Measurements from ENCODE around the gene M6PR.

Gene M6PR

GRCh38 chr12:8985213-8985754 is 35.8 kb upstream of the M6PR start:
- no peaks in the 10 kb centered on the region for H3K27me3 ChIP-seq (ENCODE audit: control insufficient read depth, insufficient read depth, low read length)
- no peak overlapping the region for H3K4me3 ChIP-seq (ENCODE audit: low read depth, low read length)
- no peak overlapping the region for H3K9ac ChIP-seq
- H2AFZ ChIP-seq: no peak overlapping the region
- no peaks in the 10 kb centered on the region for H3K4me1 ChIP-seq
- H3K79me2 ChIP-seq: no peaks in the 10 kb centered on the region
- H3K27ac ChIP-seq: no peak overlapping the region
- H3K9me3 ChIP-seq (ENCODE audit: control insufficient read depth, low read length): no peaks in the 10 kb centered on the region
- no peak overlapping the region for H3K4me2 ChIP-seq (ENCODE audit: low read length)
- no peaks in the 10 kb centered on the region for H3K36me3 ChIP-seq (ENCODE audit: control insufficient read depth, insufficient read depth, low read length)
- TF ChIP-seq CTCF (IDR thresholded peaks at IDR 0.05): no peak

GRCh38 chr12:8980137-8980536 is 30.7 kb upstream of the M6PR start:
- Histone ChIP-seq H3K36me3 (ENCODE audit: control insufficient read depth, insufficient read depth, low read length) (no peaks in the 10 kb centered on the region), H2AFZ (no peak overlapping the region), H3K4me1 (no peaks in the 10 kb centered on the region), H3K9ac (no peak overlapping the region), H3K27me3 (ENCODE audit: control insufficient read depth, insufficient read depth, low read length) (no peaks in the 10 kb centered on the region), H3K4me2 (ENCODE audit: low read length) (no peak overlapping the region), H3K4me3 (ENCODE audit: low read depth, low read length) (no peak overlapping the region), H3K9me3 (ENCODE audit: control insufficient read depth, low read length) (no peaks in the 10 kb centered on the region), H3K27ac (no peak overlapping the region), H3K79me2 (no peaks in the 10 kb centered on the region)
- no peak for TF ChIP-seq CTCF (IDR thresholded peaks at IDR 0.05)

GRCh38 chr12:8970432-8970831 is 21.0 kb upstream of the M6PR start:
- no peaks in the 10 kb centered on the region for H3K79me2 ChIP-seq
- no peaks in the 10 kb centered on the region for H3K27me3 ChIP-seq (ENCODE audit: control insufficient read depth, insufficient read depth, low read length)
- no peaks in the 10 kb centered on the region for H3K9me3 ChIP-seq (ENCODE audit: control insufficient read depth, low read length)
- no peaks in the 10 kb centered on the region for H3K4me1 ChIP-seq
- no peak for TF ChIP-seq CTCF (IDR thresholded peaks at IDR 0.05)
- H3K4me3 ChIP-seq (ENCODE audit: low read depth, low read length): no peak overlapping the region
- no peak overlapping the region for H2AFZ ChIP-seq
- no peak overlapping the region for H3K4me2 ChIP-seq (ENCODE audit: low read length)
- H3K27ac ChIP-seq: no peak overlapping the region
- H3K36me3 ChIP-seq (ENCODE audit: control insufficient read depth, insufficient read depth, low read length): no peaks in the 10 kb centered on the region
- no peak overlapping the region for H3K9ac ChIP-seq

- Histone ChIP-seq H3K36me3 (ENCODE audit: control insufficient read depth, insufficient read depth, low read length) (no peaks in the 10 kb centered on the region), H3K27me3 (ENCODE audit: control insufficient read depth, insufficient read depth, low read length) (no peaks in the 10 kb centered on the region), H2AFZ (no peak overlapping the region), H3K79me2 (no peaks in the 10 kb centered on the region), H3K9me3 (ENCODE audit: control insufficient read depth, low read length) (no peaks in the 10 kb centered on the region), H3K27ac (no peak overlapping the region), H3K9ac (no peak overlapping the region), H3K4me2 (ENCODE audit: low read length) (no peak overlapping the region), H3K4me1 (no peaks in the 10 kb centered on the region), H3K4me3 (ENCODE audit: low read depth, low read length) (no peak overlapping the region)
- TF ChIP-seq CTCF (IDR thresholded peaks at IDR 0.05): no peak
Observed at GRCh38 chr12:8969861-8970411, 20.5 kb upstream of the M6PR start.

- Histone ChIP-seq H2AFZ (no peak overlapping the region), H3K36me3 (ENCODE audit: control insufficient read depth, insufficient read depth, low read length) (no peaks in the 10 kb centered on the region), H3K79me2 (no peaks in the 10 kb centered on the region), H3K4me2 (ENCODE audit: low read length) (no peak overlapping the region), H3K27me3 (ENCODE audit: control insufficient read depth, insufficient read depth, low read length) (no peaks in the 10 kb centered on the region), H3K27ac (no peak overlapping the region), H3K4me1 (no peaks in the 10 kb centered on the region), H3K9me3 (ENCODE audit: control insufficient read depth, low read length) (no peaks in the 10 kb centered on the region), H3K9ac (no peak overlapping the region), H3K4me3 (ENCODE audit: low read depth, low read length) (no peak overlapping the region)
- no peak for TF ChIP-seq CTCF (IDR thresholded peaks at IDR 0.05)
Observed at GRCh38 chr12:8968761-8969160, 19.3 kb upstream of the M6PR start.

Data from parathyroid adenoma (tissue), 2 donors.